Thyroid gland (tissue), 4 donors: ENCODE results near the gene LIN52. TPM values are rescaled to one million over a fixed set of nuclear protein-coding genes. Genes with fewer than 3 reads are reported as not detected.

Experiments
- DNase-seq, 2 donors: peaks; one replicate each; pipeline ENCODE4 v3.0.0-alpha.2; 2019
- H3K27ac ChIP-seq, 3 donors: fragments of 200-600 bp; sonication (generic); 1 replicate in 2 of 3; 2 replicates in 1 of 3; pipeline ENCODE4 v1.5.1; 2016 to 2019; ENCODE audit warnings: mild to moderate bottlenecking in 1 of 3, moderate library complexity in 1 of 3
- H3K27me3 ChIP-seq: fragments of 200-600 bp; sonication (generic); one replicate; pipeline ENCODE4 v1.5.1; 2019
- H3K36me3 ChIP-seq, 2 donors: fragments of 200-600 bp; sonication (generic); one replicate each; pipeline ENCODE4 v1.5.1; 2016 to 2019
- H3K4me1 ChIP-seq, 2 donors: fragments of 200-600 bp; sonication (generic); one replicate each; pipeline ENCODE4 v1.5.1; 2017 to 2019
- H3K4me3 ChIP-seq, 3 donors: fragments of 200-600 bp; sonication (generic); replicated peaks in 1 of 3; 1 replicate in 2 of 3; 2 replicates in 1 of 3; pipeline ENCODE4 v1.5.1; 2016; ENCODE audit warnings: mild to moderate bottlenecking in 1 of 3
- H3K9me3 ChIP-seq: fragments of 200-600 bp; sonication (generic); one replicate; pipeline ENCODE4 v1.5.1; 2017
- CTCF ChIP-seq, 6 experiments: fragments of 200-600 bp in 3 of 6; fragments of 450-650 bp in 3 of 6; sonication (generic) in 3 of 6; IDR thresholded peaks; one replicate each; pipeline ENCODE4 v1.5.1; 2016 to 2019; ENCODE audit warnings: antibody characterized with exemption in 6 of 6, mild to moderate bottlenecking in 2 of 6, inconsistent platforms in 1 of 6, moderate library complexity in 1 of 6
- POLR2A ChIP-seq, 2 donors: fragments of 450-650 bp; IDR thresholded peaks; one replicate each; pipeline ENCODE4 v1.6.1; 2017; ENCODE audit warnings: antibody characterized with exemption in 2 of 2, mild to moderate bottlenecking in 2 of 2, moderate library complexity in 1 of 2
- WGBS, 2 donors: methylation state at CpG; one replicate each; pipeline ENCODE4 v1.1.5; 2017; 5-methylcytosine and 5-hydroxymethylcytosine counted together
- intact Hi-C: fragments of 100-400 bp; cut with DNase I; formaldehyde crosslinking; loops from one replicate; pipeline ENCODE4 v1.15.1; 2023
- total RNA-seq, 4 donors: library from RNA; depleted of rRNA; stranded (reverse); fragments of >200 nt; gene quantifications; one replicate each; pipeline ENCODE4 v1.2.3, GENCODE V29; 2016

The LIN52 gene
- total RNA-seq = 10 to 100 TPM in 1 of 4 donors, 1 to 10 TPM in 3; 5.8 to 12.7 (median 8.1) TPM

- H3K27ac ChIP-seq = peak within 1 kb of the TSS; percentile 48 to 76 (median 72)
- peak in 2 of 6 experiments; percentile 13 to 24 for TF ChIP-seq CTCF (IDR thresholded peaks at IDR 0.05)
- TF ChIP-seq POLR2A (IDR thresholded peaks at IDR 0.05) = peak in 1 of 2 donors; percentile 89
- DNase-seq = peak; percentile 99 to 100
- intact Hi-C loops = no loop called here
- H3K27me3 ChIP-seq = no peaks in the 10 kb centered on the region
- peak within 1 kb of the TSS; percentile 59 to 68 (median 62) for H3K4me3 ChIP-seq
- H3K4me1 ChIP-seq = peaks cover 3 to 14% of the 10 kb centered on the region in 2 donors
- H3K9me3 ChIP-seq = no peaks in the 10 kb centered on the region
- WGBS, 2 donors = 0% methylated on average over 27 to 40 of the region's 46 CpGs
- H3K36me3 ChIP-seq = no peaks in the 10 kb centered on the region
Observed at GRCh38 chr14:74084277-74085046, at the start of gene LIN52, which contains the start of gene ALDH6A1. Gene LIN52, plus strand, starts transcription at chr14:74084956. Its CDS starts 19 bp downstream, at chr14:74084975. Gene ALDH6A1, minus strand, starts transcription at chr14:74084453. Its CDS starts 59 bp downstream, at chr14:74084394.

GRCh38 chr14:74035556-74035955 lies 49.2 kb upstream of the LIN52 start:
- H3K27me3 ChIP-seq = no peaks in the 10 kb centered on the region
- WGBS, 2 donors = 90 to 94% methylated on average over 4 of the region's 4 CpGs
- no peaks in the 10 kb centered on the region for H3K4me1 ChIP-seq
- TF ChIP-seq POLR2A (IDR thresholded peaks at IDR 0.05) (no peak), CTCF (IDR thresholded peaks at IDR 0.05) (no peak)
- intact Hi-C loops = no loop called here
- H3K27ac ChIP-seq = no peak overlapping the region
- no peak for DNase-seq
- no peaks in the 10 kb centered on the region for H3K9me3 ChIP-seq
- H3K4me3 ChIP-seq = no peak overlapping the region
- no peaks in the 10 kb centered on the region for H3K36me3 ChIP-seq

DNA sequence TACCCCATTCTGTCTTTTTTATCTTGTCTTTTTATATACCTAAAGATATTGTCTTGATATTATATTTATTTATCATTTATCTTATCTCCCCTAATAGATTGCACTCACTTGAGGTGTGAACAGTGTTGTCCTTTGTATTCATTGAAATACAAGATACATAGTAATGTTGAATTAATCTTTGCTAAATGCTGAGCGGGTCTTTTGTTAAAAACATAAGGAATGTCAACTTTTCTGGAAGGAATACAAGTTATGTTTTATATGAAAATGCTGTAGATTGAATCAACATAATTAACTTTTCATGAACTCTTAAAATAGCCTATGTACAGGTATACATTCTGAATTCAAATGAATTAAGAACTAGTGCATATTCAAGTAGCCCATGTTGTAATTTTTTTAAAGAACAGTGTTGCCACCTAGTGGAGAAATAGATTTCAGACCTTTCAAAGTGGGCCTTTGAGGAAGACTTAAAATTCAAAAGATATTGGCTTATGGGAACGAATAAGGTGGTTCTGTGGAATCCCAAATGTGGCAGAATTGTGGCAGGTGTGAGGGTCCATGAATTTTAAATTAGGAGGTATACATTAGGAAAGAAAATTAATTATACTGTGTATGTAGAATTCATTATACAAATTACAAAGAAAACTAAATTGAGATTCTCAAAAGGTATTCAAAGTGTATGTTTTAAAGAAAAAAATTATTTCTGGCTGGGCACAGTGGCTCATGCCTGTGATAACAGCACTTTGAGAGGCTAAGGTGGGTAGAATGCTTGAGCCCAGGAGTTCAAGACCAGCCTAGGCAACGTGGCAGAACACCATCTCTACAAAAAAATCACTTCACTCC lies 46.5 kb upstream of the LIN52 start:
- peaks cover 0 to 2% of the 10 kb centered on the region in 2 donors for H3K36me3 ChIP-seq
- H3K9me3 ChIP-seq = no peaks in the 10 kb centered on the region
- TF ChIP-seq CTCF (IDR thresholded peaks at IDR 0.05) (peak; percentile 19 to 65 (median 44)), POLR2A (IDR thresholded peaks at IDR 0.05) (no peak)
- no peak overlapping the region for H3K4me3 ChIP-seq
- DNase-seq = no peak
- H3K27ac ChIP-seq = no peak overlapping the region
- H3K27me3 ChIP-seq = no peaks in the 10 kb centered on the region
- H3K4me1 ChIP-seq = no peaks in the 10 kb centered on the region
- 69 to 71% methylated on average over 3 of the region's 3 CpGs for WGBS, 2 donors
- intact Hi-C loops = no loop called here

DNA sequence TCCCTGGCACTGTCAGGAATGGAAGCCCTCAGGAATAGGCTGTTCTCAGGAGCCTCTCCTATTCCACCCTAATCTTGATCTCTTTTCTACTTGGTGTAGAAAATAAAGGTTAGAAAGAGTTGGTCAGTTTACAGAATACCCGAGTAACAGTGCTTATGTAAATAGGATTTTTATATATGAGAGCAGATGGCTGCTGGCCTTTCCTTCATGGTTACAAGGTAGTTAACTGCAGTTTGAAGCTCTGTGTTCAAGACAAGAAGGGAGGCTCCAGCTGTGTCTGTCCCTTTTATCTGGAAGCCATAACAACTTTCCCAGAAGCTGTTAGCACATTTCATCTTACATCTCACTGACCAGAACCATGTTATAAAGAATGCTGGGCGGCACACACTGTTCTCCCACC lies 42.5 kb upstream of the LIN52 start:
- TF ChIP-seq POLR2A (IDR thresholded peaks at IDR 0.05) = no peak
- Histone ChIP-seq H3K4me3 (no peak overlapping the region), H3K27me3 (no peaks in the 10 kb centered on the region), H3K36me3 (peaks cover 0 to 2% of the 10 kb centered on the region in 2 donors), H3K27ac (no peak overlapping the region), H3K4me1 (no peaks in the 10 kb centered on the region), H3K9me3 (no peaks in the 10 kb centered on the region)
- no peak for DNase-seq
- 83 to 90% methylated on average over 2 of the region's 2 CpGs for WGBS, 2 donors
- intact Hi-C loops = no loop called here

DNA sequence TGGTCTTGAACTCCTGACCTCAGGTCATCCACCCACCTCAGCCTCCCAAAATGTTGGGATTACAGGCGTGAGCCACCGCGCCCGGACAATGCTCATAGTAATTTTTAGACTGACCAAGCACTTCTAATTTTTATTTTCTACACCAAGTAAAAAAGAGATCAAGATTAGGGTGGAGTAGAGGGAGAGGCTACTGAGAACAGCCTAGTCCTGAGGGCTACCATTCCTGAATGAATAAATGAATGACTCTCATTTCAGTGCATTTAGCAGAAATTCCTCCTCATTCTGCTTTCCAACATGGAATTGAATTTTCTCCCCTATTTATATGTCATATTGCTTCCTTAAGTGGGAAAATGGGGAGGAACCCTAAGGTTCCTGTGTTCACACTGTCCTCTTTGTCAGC lies 39.2 kb upstream of the LIN52 start:
- no peak for TF ChIP-seq CTCF (IDR thresholded peaks at IDR 0.05)
- no peak for TF ChIP-seq POLR2A (IDR thresholded peaks at IDR 0.05)
- no peaks in the 10 kb centered on the region for H3K9me3 ChIP-seq
- H3K36me3 ChIP-seq = peaks cover 0 to 9% of the 10 kb centered on the region in 2 donors
- H3K4me3 ChIP-seq = no peak overlapping the region
- 96 to 97% methylated on average over 4 of the region's 4 CpGs for WGBS, 2 donors
- H3K27ac ChIP-seq = no peak overlapping the region
- intact Hi-C loops = no loop called here
- no peak for DNase-seq
- H3K4me1 ChIP-seq = no peaks in the 10 kb centered on the region
- no peaks in the 10 kb centered on the region for H3K27me3 ChIP-seq
